Heart left ventricle (tissue), 13 donors: ENCODE data around the gene HBQ1.

Experiments
- POLR2A ChIP-seq, 2 donors: fragments of 450-650 bp; IDR thresholded peaks; one replicate each; pipeline ENCODE4 v1.6.1; 2017; ENCODE audit warnings: antibody characterized with exemption in 2 of 2, mild to moderate bottlenecking in 2 of 2, moderate library complexity in 2 of 2
- TF ChIP-seq, protein P1 (sequence below), 12 donors: fragments of 200-600 bp; sonication (generic) in 4 of 12; IDR thresholded peaks; one replicate each; pipeline versions ENCODE4 v1.5.0 to v1.8.0; 2018 to 2022; ENCODE audit warnings: antibody characterized with exemption in 12 of 12, mild to moderate bottlenecking in 5 of 12
- donor health status: ischemic (EF 13 %, LVEDD 7.1; RV severe dilation, severe dysfunction).
- donor health status: DM: no; HTN: yes; CAD: no.
- donor health status: DM: no; HTN: no; CAD: no.
- donor health status: ischemic (EF 25% LVEDD 6.9; RV normal size, moderate dysfunction).
- donor health status: ischemic (EF 25% LVEDD 5.7; RV mildly dilated, moderate dysfunction).
- donor health status: ischemic (EF 35%, LVEDD 5.7; RV mildly dilated, moderate dysfunction).
- donor health status: nonischemic (EF 11% LVEDD 7.7; RV severe dilation, severe dysfunction).
- donor health status: DM: yes; HTN: yes; CAD: no.
- donor health status: PGD.
- donor health status: ischemic (EF 29% LVEDD 5.4; RV normal size, mild dysfunction).
- donor health status: nonischemic (EF 23%, LVEDD 6.1; RV moderate dilation, normal function).

DNA sequence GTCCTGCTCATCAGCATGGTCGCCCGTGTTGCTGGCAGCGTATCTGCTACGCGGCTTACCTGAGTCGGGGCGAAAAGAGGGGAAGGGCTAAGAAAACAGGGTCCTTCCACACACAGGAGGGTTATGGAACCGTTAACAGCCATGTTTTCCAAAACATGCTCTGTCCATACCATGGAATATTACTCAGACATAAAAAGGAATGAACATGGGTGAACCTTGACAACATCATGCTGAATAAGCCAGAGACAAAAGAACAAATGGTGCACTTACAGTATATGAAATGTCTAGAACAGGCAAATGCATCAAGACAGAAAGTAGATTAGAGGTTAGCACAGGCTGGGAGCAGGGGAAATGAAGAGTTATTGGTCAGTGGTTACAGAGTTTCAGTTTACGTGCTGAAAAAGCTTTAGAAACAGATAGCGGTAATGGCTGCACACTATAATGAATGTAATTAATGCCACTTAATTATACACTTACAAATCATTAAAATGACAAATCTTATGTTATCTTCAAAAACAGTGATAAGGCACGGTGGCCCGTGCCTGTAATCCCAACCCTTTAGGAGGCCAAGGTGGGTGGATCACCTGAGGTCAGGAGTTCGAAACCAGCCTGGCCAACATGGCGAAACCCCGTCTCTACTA lies 49.6 kb upstream of the HBQ1 start:
- TF ChIP-seq POLR2A (IDR thresholded peaks at IDR 0.05) = no peak
- TF ChIP-seq, protein P1, sequence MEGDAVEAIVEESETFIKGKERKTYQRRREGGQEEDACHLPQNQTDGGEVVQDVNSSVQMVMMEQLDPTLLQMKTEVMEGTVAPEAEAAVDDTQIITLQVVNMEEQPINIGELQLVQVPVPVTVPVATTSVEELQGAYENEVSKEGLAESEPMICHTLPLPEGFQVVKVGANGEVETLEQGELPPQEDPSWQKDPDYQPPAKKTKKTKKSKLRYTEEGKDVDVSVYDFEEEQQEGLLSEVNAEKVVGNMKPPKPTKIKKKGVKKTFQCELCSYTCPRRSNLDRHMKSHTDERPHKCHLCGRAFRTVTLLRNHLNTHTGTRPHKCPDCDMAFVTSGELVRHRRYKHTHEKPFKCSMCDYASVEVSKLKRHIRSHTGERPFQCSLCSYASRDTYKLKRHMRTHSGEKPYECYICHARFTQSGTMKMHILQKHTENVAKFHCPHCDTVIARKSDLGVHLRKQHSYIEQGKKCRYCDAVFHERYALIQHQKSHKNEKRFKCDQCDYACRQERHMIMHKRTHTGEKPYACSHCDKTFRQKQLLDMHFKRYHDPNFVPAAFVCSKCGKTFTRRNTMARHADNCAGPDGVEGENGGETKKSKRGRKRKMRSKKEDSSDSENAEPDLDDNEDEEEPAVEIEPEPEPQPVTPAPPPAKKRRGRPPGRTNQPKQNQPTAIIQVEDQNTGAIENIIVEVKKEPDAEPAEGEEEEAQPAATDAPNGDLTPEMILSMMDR (IDR thresholded peaks at IDR 0.05) = no peak
